Measurements from ENCODE around the gene RPL11. TPM values are rescaled to one million over a fixed set of nuclear protein-coding genes. Genes with fewer than 3 reads are reported as not detected.
"Not testable (repeated sequence)": the region's sequence is repeated elsewhere in the genome, so short reads cannot be mapped to it uniquely, and the experiment has no call there.

RPL11 gene
- total RNA-seq, 4 donors from 2014 or later, result 864 to 1,286 (median 1,238) TPM

DNA sequence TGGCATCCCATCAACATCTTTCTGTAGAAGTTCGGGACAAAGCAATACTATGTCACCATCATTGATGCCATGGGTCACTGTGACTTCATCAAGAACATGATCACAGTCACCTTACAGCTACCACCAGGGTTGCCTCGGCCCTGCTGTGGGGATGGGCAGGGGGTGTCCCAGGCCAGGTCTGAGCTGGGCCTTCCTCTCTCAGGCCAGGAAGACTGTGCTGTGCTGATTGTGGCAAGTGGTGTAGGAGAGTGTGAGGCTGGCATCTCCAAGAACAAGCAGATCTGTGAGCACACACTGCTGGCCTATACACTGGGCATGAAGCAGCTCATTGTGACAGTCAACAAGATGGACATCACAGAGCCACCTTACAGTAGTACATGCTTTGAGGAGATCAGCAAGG, 20.9 kb upstream of the RPL11 start:
- H3K36me3 ChIP-seq, result no peaks in the 10 kb centered on the region
- H3K27ac ChIP-seq, result no peak overlapping the region
- no peak for DNase-seq (ENCODE audit: low spot score in 2 of 2)
- no peak for TF ChIP-seq POLR2A (IDR thresholded peaks at IDR 0.05)
- no peak for TF ChIP-seq EP300 (IDR thresholded peaks at IDR 0.05)
- TF ChIP-seq POLR2AphosphoS5 (IDR thresholded peaks at IDR 0.05), result no peak
- TF ChIP-seq, protein P1, sequence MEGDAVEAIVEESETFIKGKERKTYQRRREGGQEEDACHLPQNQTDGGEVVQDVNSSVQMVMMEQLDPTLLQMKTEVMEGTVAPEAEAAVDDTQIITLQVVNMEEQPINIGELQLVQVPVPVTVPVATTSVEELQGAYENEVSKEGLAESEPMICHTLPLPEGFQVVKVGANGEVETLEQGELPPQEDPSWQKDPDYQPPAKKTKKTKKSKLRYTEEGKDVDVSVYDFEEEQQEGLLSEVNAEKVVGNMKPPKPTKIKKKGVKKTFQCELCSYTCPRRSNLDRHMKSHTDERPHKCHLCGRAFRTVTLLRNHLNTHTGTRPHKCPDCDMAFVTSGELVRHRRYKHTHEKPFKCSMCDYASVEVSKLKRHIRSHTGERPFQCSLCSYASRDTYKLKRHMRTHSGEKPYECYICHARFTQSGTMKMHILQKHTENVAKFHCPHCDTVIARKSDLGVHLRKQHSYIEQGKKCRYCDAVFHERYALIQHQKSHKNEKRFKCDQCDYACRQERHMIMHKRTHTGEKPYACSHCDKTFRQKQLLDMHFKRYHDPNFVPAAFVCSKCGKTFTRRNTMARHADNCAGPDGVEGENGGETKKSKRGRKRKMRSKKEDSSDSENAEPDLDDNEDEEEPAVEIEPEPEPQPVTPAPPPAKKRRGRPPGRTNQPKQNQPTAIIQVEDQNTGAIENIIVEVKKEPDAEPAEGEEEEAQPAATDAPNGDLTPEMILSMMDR (IDR thresholded peaks at IDR 0.05), result no peak
- H3K4me1 ChIP-seq, result peaks cover 5% of the 10 kb centered on the region
- no peaks in the 10 kb centered on the region for H3K27me3 ChIP-seq
- no peak overlapping the region for H3K4me3 ChIP-seq
- H3K9me3 ChIP-seq, result no peaks in the 10 kb centered on the region
- 93% methylated on average over 2 of the region's 2 CpGs for WGBS

DNA sequence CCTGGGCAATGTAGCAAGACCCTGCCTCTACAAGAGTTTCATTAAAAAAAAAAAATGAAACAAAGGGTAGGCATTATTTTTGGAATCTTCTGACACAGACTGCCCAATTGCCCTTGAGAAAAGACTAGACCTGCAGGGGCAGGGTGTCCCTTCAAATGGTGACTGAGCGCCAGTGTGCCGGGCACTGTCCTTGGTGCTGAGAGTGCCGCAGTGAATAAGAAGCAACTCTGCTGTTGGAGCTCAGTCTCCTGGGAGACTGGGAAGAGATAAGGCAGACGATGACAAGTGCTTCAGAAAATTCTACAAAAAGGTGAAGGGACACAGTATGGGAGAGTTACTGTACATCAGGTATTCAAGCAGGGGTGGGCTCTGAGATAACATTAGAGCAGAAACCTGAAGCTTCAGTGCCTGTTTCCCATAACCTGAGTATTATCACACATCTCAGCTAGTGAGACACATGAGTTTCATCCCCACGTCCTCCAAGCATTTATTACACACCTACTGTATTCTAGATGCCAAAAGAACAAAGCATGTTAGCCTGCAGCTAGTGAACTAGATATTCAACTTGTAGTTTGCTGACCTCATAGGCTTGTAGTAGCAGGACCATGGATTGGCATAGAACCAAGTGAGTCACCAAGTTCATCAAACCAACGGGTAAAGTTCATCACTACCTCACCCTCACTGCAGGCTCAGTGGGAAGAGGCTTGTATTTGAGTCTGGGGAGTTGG, 18.4 kb upstream of the RPL11 start:
- TF ChIP-seq EP300 (IDR thresholded peaks at IDR 0.05) (no peak), POLR2A (IDR thresholded peaks at IDR 0.05) (no peak), POLR2AphosphoS5 (IDR thresholded peaks at IDR 0.05) (no peak)
- TF ChIP-seq, protein P1 (IDR thresholded peaks at IDR 0.05), result no peak
- Histone ChIP-seq H3K36me3 (no peaks in the 10 kb centered on the region), H3K9me3 (no peaks in the 10 kb centered on the region), H3K27me3 (peaks cover 8% of the 10 kb centered on the region), H3K27ac (no peak overlapping the region), H3K4me1 (peaks cover 5% of the 10 kb centered on the region), H3K4me3 (no peak overlapping the region)
- no peak for DNase-seq (ENCODE audit: low spot score in 2 of 2)
- WGBS, result 9% methylated on average over 6 of the region's 6 CpGs

DNA sequence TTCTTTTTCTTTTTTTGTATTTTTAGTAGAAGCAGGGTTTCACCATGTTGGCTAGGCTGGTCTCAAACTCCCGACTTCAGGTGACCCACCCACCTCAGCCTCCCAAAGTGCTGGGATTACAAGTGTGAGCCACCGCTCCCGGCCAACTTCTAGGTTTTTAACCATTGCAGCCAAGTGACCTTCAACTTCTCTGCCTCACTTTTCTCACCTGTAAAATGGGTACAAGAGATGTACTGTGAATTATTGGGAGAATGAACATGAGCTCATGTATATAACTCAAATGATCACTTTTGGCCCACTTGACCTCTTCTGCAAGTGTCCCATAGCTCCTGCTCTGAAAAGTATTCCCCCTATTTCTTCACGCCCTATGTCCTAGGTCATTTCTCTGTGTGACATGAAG, 11.8 kb upstream of the RPL11 start:
- Histone ChIP-seq H3K36me3 (no peaks in the 10 kb centered on the region), H3K27me3 (peaks cover 8% of the 10 kb centered on the region), H3K4me1 (no peaks in the 10 kb centered on the region), H3K9me3 (no peaks in the 10 kb centered on the region), H3K4me3 (no peak overlapping the region), H3K27ac (no peak overlapping the region)
- 91% methylated on average over 4 of the region's 4 CpGs for WGBS
- no peak for DNase-seq (ENCODE audit: low spot score in 2 of 2)
- TF ChIP-seq POLR2A (IDR thresholded peaks at IDR 0.05) (no peak), EP300 (IDR thresholded peaks at IDR 0.05) (no peak), POLR2AphosphoS5 (IDR thresholded peaks at IDR 0.05) (no peak)
- TF ChIP-seq, protein P1 (IDR thresholded peaks at IDR 0.05), result no peak

DNA sequence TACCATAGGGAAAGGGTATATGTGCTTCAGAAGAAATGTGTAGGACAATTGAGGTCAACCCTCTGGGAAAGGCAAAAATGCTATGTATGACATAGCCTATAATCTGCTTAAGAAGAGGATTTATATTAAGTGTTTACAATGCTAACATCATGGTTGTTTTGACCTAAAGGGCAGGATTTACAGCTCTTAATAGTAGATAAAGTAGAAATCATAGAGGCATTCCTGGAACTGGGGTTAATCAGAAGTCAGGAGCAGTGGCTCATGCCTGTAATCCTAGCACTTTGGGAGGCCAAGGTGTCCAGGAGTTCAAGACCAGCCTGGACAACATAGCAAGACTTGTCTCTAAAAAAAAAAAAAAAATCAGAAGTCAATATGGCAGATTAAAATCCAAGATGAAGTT, 8.7 kb upstream of the RPL11 start:
- TF ChIP-seq POLR2AphosphoS5 (IDR thresholded peaks at IDR 0.05) (no peak), POLR2A (IDR thresholded peaks at IDR 0.05) (no peak), EP300 (IDR thresholded peaks at IDR 0.05) (no peak)
- TF ChIP-seq, protein P1 (IDR thresholded peaks at IDR 0.05), result no peak
- Histone ChIP-seq H3K27ac (no peak overlapping the region), H3K36me3 (no peaks in the 10 kb centered on the region), H3K4me1 (no peaks in the 10 kb centered on the region), H3K4me3 (no peak overlapping the region), H3K9me3 (no peaks in the 10 kb centered on the region), H3K27me3 (peaks cover 1% of the 10 kb centered on the region)
- no peak for DNase-seq (ENCODE audit: low spot score in 2 of 2)

DNA sequence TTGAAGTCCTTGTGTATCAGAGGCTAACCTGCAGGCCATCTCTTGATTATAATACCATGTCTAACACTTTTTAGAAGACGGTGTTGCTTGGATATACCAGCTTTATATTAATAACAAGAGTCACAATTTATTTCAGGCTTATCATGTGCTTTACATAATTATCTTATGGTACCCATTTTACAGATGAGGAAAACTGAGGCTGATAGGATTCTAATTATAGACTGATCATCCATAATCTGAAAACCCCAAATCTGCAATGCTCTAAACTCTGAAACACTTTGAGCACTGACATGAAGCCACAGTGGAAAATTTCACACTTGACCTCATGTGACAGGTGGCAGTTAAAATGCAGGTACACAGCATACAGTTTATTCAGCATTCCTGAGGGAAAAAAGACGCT, 7.2 kb upstream of the RPL11 start:
- H3K36me3 ChIP-seq, result no peaks in the 10 kb centered on the region
- TF ChIP-seq, protein P1 (IDR thresholded peaks at IDR 0.05), result no peak
- TF ChIP-seq POLR2A (IDR thresholded peaks at IDR 0.05) (no peak), EP300 (IDR thresholded peaks at IDR 0.05) (no peak), POLR2AphosphoS5 (IDR thresholded peaks at IDR 0.05) (no peak)
- 74% methylated on average over 2 of the region's 2 CpGs for WGBS
- H3K9me3 ChIP-seq, result no peaks in the 10 kb centered on the region
- DNase-seq (ENCODE audit: low spot score in 2 of 2), result no peak
- no peak overlapping the region for H3K27ac ChIP-seq
- no peaks in the 10 kb centered on the region for H3K27me3 ChIP-seq
- H3K4me3 ChIP-seq, result no peak overlapping the region
- no peaks in the 10 kb centered on the region for H3K4me1 ChIP-seq

DNA sequence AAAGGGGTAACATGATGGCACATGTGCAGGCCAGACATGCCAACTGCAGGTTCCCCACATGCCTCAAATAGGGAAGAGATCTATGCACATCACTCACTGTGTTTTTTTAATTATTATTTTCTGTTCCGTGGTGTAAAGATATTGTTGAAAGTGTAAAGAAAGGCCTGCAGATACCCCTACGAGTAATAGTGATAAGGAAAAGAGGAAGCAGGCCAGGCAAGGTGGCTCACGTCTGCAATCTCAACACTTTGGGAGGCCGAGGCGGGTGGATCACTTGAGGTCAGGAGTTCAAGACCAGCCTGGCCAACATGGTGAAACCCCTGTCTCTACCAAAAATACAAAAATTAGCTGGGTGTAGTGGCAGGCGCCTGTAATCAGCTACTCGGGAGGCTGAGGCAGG, 6.4 kb upstream of the RPL11 start:
- not testable (repeated sequence) for H3K27ac ChIP-seq; H3K9me3 ChIP-seq; DNase-seq (ENCODE audit: low spot score in 2 of 2); H3K4me3 ChIP-seq; H3K27me3 ChIP-seq; H3K4me1 ChIP-seq; H3K36me3 ChIP-seq
- 76% methylated on average over 7 of the region's 7 CpGs for WGBS

DNA sequence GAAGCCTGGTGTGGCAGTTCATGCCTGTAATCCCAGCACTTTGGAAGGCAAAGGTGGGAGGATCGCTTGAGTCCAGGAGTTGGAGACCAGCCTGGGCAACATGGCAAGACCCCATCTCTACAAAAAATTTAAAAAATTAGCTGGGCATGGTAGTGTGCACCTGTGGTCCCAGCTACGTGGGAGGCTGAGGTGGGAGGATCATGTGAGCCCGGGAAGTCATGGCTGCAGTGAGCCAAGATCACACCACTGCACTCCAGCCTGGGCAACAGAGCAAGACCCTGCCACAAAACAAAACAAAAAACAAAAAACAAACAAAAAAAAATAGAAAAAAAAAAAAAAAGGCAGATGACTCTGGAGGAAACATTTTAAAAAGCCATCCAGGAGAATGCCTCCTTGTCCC, 3.9 kb upstream of the RPL11 start:
- DNase-seq (ENCODE audit: low spot score in 2 of 2); H3K9me3 ChIP-seq; H3K36me3 ChIP-seq; H3K27ac ChIP-seq; H3K4me1 ChIP-seq; H3K4me3 ChIP-seq; H3K27me3 ChIP-seq: not testable (repeated sequence)
- 70% methylated on average over 3 of the region's 3 CpGs for WGBS

DNA sequence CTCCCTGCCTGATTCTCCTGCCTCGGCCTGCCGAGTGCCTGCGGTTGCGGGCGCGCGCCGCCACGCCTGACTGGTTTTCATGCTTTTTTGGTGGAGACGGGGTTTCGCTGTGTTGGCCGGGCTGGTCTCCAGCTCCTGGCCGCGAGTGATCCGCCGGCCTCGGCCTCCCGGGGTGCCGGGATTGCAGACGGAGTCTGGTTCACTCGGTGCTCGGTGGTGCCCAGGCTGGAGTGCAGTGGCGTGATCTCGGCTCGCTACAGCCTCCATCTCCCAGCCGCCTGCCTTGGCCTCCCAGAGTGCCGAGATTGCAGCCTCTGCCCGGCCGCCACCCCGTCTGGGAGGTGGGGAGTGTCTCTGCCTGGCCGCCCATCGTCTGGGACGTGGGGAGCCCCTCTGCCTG, 3.3 kb upstream of the RPL11 start:
- H3K4me3 ChIP-seq; H3K27me3 ChIP-seq; H3K36me3 ChIP-seq; H3K27ac ChIP-seq; DNase-seq (ENCODE audit: low spot score in 2 of 2); H3K9me3 ChIP-seq: not testable (repeated sequence)
- no CpG with 5 or more reads among the region's 33 CpGs for WGBS
- peaks cover 14% of the 10 kb centered on the region for H3K4me1 ChIP-seq

Data from suprapubic skin (tissue), 4 donors.